ENCODE data around the gene NPLOC4.

DNA sequence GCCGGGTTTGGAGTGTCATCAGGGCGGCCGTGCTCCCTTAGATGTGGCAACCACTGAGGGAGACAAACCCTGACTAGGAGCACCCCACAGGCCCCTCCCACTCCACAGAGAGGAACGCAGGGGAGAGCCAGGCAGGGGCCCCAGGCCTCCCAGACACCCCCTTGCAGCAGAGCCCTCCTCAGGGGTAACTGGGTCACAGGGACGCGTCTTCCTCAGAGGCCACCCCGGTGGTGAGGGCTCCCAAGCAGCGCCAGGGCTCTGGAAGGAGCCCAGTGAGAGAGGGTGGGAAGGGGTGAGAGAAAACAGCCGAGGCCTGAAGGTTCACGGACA lies 97.4 kb downstream of the NPLOC4 start:
- TF ChIP-seq CTCF (conservative IDR thresholded peaks at IDR 0.05 in 1 of 2, IDR thresholded peaks at IDR 0.05 in 1 of 2; ENCODE audit: low read depth in 1 of 2, low read length in 2 of 2) (no peak), EZH2 (IDR thresholded peaks at IDR 0.05; ENCODE audit: low read length, missing control alignments) (no peak)

Data from fibroblast of lung (primary cell).